Chondrocyte (in vitro differentiated cells): ENCODE measurements around the gene MBD1. TPM values are rescaled to one million over a fixed set of nuclear protein-coding genes. Genes with fewer than 3 reads are reported as not detected.

Experiments used
- DNase-seq: peaks from one replicate; pipeline ENCODE4 v3.0.0; 2021; ENCODE audit warnings: mixed read lengths, low spot score
- H3K27ac Mint-ChIP-seq: one replicate; pipeline ENCODE4 v1.8.0; 2021; ENCODE audit warnings: mild to moderate bottlenecking, moderate library complexity, mixed read lengths; ENCODE audit not compliant: unreplicated experiment
- H3K27me3 Mint-ChIP-seq: 2 replicates; pipeline ENCODE4 v1.8.0; 2021; ENCODE audit warnings: low read depth, mixed read lengths
- H3K36me3 Mint-ChIP-seq: 2 replicates; pipeline ENCODE4 v1.8.0; 2021; ENCODE audit warnings: low read depth, mixed read lengths
- H3K4me1 Mint-ChIP-seq: 2 replicates; pipeline ENCODE4 v1.8.0; 2021; ENCODE audit warnings: low read depth, mild to moderate bottlenecking, mixed read lengths
- H3K4me3 Mint-ChIP-seq: one replicate; pipeline ENCODE4 v1.8.0; 2021; ENCODE audit warnings: mild to moderate bottlenecking, moderate library complexity, mixed read lengths; ENCODE audit not compliant: unreplicated experiment
- H3K9me3 Mint-ChIP-seq: 2 replicates; pipeline ENCODE4 v1.8.0; 2021; ENCODE audit warnings: low read depth, mixed read lengths
- total RNA-seq: library from RNA; stranded (reverse); gene quantifications from 3 replicates; pipeline ENCODE4 v1.2.1, GENCODE V29; 2021
- TF ChIP-seq, protein P1 (sequence below): fragments of 200-600 bp; sonication (generic); IDR thresholded peaks from 2 replicates; pipeline ENCODE4 v1.5.0; 2021; ENCODE audit warnings: antibody characterized with exemption, mild to moderate bottlenecking, moderate library complexity

The MBD1 gene
- total RNA-seq, 1 donor from 2014 or later: 62.0 TPM

DNA sequence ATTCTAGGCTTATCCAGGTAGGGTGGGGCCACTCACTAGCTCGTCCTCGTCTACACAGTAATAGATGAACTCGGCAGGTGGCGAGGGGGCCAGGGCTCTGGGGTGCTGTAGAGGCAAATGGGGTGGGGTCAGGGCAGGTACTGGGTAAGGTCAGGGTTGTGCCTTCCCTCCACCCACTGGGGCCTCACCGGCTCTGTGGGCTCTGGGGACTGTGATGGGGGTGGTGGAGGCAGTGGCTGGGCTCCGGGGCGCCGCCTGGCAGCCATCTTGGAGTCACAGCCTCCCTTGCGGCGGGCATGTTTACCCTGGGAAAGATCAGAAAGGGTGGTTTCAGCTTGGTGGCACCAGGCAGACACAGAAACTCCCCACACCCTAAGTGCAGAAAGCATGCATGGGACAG lies 6.4 kb downstream of the MBD1 start:
- TF ChIP-seq, protein P1, sequence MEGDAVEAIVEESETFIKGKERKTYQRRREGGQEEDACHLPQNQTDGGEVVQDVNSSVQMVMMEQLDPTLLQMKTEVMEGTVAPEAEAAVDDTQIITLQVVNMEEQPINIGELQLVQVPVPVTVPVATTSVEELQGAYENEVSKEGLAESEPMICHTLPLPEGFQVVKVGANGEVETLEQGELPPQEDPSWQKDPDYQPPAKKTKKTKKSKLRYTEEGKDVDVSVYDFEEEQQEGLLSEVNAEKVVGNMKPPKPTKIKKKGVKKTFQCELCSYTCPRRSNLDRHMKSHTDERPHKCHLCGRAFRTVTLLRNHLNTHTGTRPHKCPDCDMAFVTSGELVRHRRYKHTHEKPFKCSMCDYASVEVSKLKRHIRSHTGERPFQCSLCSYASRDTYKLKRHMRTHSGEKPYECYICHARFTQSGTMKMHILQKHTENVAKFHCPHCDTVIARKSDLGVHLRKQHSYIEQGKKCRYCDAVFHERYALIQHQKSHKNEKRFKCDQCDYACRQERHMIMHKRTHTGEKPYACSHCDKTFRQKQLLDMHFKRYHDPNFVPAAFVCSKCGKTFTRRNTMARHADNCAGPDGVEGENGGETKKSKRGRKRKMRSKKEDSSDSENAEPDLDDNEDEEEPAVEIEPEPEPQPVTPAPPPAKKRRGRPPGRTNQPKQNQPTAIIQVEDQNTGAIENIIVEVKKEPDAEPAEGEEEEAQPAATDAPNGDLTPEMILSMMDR: no peak
- Mint-ChIP-seq H3K36me3 (peaks cover 51% of the 10 kb centered on the region), H3K27ac (no peak overlapping the region), H3K27me3 (no peaks in the 10 kb centered on the region), H3K4me1 (peaks cover 16% of the 10 kb centered on the region), H3K9me3 (no peaks in the 10 kb centered on the region), H3K4me3 (no peak overlapping the region)
- no peak for DNase-seq

DNA sequence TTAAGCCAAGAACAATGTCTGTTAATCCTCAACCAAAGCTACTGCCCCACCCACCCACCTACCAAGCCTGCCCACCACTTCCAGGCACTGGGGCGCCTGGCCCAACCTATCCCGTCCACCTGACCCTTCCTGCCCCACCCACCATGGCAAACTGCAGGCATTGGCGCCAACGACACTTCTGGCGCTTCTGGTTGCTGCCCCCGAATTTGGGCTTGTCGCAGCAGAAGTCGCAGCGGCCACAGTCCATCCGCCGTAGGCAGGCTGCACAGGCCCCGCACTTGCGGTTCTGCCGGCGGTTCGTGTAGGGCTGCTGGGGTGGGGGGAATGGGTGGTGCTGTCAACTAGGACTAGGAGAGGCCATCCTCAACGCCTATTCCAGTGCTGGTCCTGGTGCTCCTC lies 7.3 kb downstream of the MBD1 start:
- DNase-seq: peak; percentile 93
- Mint-ChIP-seq H3K27me3 (no peaks in the 10 kb centered on the region), H3K4me1 (peaks cover 7% of the 10 kb centered on the region), H3K27ac (no peak overlapping the region), H3K36me3 (peaks cover 57% of the 10 kb centered on the region), H3K4me3 (no peak overlapping the region), H3K9me3 (no peaks in the 10 kb centered on the region)
- TF ChIP-seq, protein P1: no peak

DNA sequence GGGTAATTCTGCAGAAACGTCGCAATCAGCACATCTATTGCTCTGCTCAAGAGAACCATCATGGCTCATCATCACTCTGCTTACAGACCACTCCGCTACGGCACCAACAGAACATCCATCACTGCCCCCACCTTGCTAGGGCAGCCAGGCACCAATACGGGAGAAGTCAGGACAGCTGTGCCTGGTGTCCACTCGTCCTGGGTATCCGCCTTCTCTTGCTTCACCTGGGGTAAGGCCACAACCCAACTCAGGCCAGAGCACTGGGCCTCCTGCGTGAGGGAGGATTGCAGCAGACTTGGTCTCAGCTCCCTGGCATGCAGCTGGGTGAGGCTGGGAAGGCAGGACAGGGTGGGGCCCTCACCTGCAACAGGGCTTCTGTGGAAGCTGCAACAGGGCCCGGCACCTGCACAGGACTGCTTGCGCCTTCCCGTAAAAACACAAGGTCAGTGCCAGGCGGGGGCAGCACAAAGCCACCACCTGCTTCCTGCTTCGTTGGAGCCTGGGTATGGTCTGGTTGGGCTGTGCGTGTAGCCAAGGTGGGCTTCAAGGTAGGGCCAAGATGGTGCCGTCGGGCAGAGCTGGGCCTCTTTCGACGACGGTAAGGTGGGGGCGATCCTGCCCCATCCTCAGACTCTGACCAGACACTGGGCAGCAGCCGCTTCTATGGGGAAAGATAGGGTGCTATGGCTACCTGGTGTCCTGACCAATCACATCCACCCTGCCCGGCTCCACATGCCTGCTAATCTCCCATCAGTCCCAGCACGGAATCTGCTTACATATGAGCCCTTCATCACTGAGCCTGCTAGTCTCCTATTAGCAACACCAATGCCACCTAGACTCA lies 7.9 kb downstream of the MBD1 start:
- Mint-ChIP-seq H3K4me1 (peaks cover 2% of the 10 kb centered on the region), H3K4me3 (no peak overlapping the region), H3K9me3 (no peaks in the 10 kb centered on the region), H3K36me3 (peaks cover 58% of the 10 kb centered on the region), H3K27me3 (no peaks in the 10 kb centered on the region), H3K27ac (no peak overlapping the region)
- DNase-seq: no peak
- TF ChIP-seq, protein P1: no peak

DNA sequence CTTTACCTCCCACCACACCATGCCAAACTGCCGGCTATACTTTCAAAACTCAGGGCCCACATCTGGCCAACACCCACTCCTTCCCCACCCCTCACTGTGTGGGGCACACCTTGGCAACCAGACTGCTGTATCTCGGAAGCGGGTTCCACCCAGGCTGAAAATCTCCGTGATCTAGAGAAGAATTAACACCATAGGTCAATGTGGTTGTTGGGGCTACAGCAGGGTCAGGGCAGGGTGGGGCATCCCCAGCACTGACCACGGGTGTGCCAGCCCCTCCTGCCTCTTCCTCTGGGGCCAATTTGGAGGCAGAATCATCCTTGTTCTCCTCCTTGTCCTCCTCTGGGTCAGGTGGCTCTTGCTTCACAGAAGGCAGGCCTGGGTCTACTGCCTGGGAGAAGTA lies 8.8 kb downstream of the MBD1 start:
- H3K4me1 Mint-ChIP-seq: no peaks in the 10 kb centered on the region

DNA sequence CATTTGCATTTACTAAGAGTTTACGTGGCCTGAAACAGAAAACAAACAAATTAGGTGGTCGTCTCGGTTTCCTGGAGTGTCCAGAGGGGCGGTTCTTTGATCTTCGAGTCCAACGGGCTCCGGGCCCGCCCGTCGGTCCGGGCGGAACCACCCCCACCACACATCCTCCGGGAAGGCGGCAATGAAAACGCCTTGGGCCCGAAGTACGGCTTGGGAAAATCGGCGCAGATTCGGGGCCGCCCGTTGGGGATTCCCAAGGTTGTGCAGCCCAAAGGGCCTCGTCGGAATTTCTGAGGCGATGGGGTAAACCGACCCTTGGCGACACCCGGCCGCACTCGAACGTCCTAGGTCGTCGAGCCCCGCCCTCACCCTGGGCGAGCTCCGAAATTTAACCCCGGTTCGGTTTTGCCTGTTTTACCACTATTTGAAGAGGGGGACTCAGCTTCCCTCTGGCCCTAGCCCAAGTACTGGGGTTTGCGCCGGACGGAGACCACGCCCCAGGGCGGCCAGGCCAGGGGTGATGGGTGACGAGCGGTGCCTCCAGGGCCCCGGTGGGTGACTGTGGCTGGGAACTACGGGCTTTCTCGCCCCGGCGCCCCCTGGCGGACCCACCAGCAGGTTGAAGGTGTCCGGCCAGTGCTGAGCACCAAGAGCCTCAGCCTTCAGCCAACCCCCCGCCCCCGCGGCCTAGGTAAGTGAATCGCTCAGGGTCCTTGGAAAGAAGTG lies 13.1 kb downstream of the MBD1 start:
- Mint-ChIP-seq H3K36me3 (peaks cover 32% of the 10 kb centered on the region), H3K9me3 (no peaks in the 10 kb centered on the region), H3K27me3 (peaks cover 1% of the 10 kb centered on the region), H3K4me3 (no peak overlapping the region), H3K4me1 (peaks cover 16% of the 10 kb centered on the region), H3K27ac (no peak overlapping the region)
- DNase-seq: no peak
- TF ChIP-seq, protein P1: peak; percentile 65

More for the DNA sequence above, 8.8 kb downstream of the MBD1 start:
- DNase-seq: no peak
- H3K27me3 Mint-ChIP-seq: no peaks in the 10 kb centered on the region
- peak overlapping the region; percentile 27 for H3K27ac Mint-ChIP-seq
- H3K9me3 Mint-ChIP-seq: no peaks in the 10 kb centered on the region
- no peak overlapping the region for H3K4me3 Mint-ChIP-seq
- TF ChIP-seq, protein P1: no peak
- peaks cover 58% of the 10 kb centered on the region for H3K36me3 Mint-ChIP-seq
